Osteoblast (primary cell): Measurements from ENCODE around the gene TLR10. TPM values are rescaled to one million over a fixed set of nuclear protein-coding genes. Genes with fewer than 3 reads are reported as not detected.

Experiments used
- DNase-seq: peaks from one replicate; pipeline ENCODE4 v3.0.0; 2011; ENCODE audit warnings: low spot score, mixed read lengths; ENCODE audit not compliant: insufficient read length; ENCODE audit errors: missing footprints
- H2AFZ ChIP-seq: 2 replicates; pipeline ENCODE4 v1.6.0; 2011; ENCODE audit warnings: mild to moderate bottlenecking, low read length
- H3K27ac ChIP-seq: 2 replicates; pipeline ENCODE4 v1.5.1; 2011; ENCODE audit warnings: mild to moderate bottlenecking, low read depth, low read length, moderate library complexity
- H3K27me3 ChIP-seq: 2 replicates; pipeline ENCODE4 v1.6.0; 2012; ENCODE audit warnings: mild to moderate bottlenecking, control low read depth, inconsistent platforms, low read length, moderate library complexity; ENCODE audit not compliant: insufficient read depth
- H3K36me3 ChIP-seq: 2 replicates; pipeline ENCODE4 v1.5.1; 2011; ENCODE audit warnings: mild to moderate bottlenecking, low read length, control low read depth, moderate library complexity; ENCODE audit not compliant: insufficient read depth
- H3K4me1 ChIP-seq: 2 replicates; pipeline ENCODE4 v1.5.1; 2011; ENCODE audit warnings: mild to moderate bottlenecking, low read length, control low read depth, moderate library complexity; ENCODE audit not compliant: insufficient read depth
- H3K4me2 ChIP-seq: 2 replicates; pipeline ENCODE4 v1.6.0; 2011; ENCODE audit warnings: mild to moderate bottlenecking, low read length; ENCODE audit not compliant: insufficient read depth
- H3K4me3 ChIP-seq: fragments of 200-600 bp; sonication (generic); 3 replicates; pipeline ENCODE4 v1.5.1; 2012; ENCODE audit warnings: mild to moderate bottlenecking, low read length, inconsistent platforms; ENCODE audit not compliant: insufficient read depth
- H3K79me2 ChIP-seq: 2 replicates; pipeline ENCODE4 v1.6.0; 2012; ENCODE audit warnings: mild to moderate bottlenecking, low read length, control low read depth, inconsistent platforms; ENCODE audit not compliant: insufficient read depth
- H3K9me3 ChIP-seq: 2 replicates; pipeline ENCODE4 v1.5.1; 2011; ENCODE audit warnings: low read depth, low read length, control low read depth
- H4K20me1 ChIP-seq: 2 replicates; pipeline ENCODE4 v1.6.0; 2012; ENCODE audit warnings: mild to moderate bottlenecking, low read length, control low read depth; ENCODE audit not compliant: insufficient read depth
- total RNA-seq: library from RNA; depleted of rRNA; stranded (reverse); fragments of >200 nt; gene quantifications from 2 replicates; pipeline ENCODE4 v1.2.3, GENCODE V29; 2012
- TF ChIP-seq, protein P1 (sequence below): IDR thresholded peaks from 2 replicates; pipeline ENCODE4 v1.5.1; 2011; ENCODE audit warnings: mild to moderate bottlenecking, low read depth, low read length, moderate library complexity; ENCODE audit errors: extremely low read depth

Gene TLR10
- total RNA-seq, 1 donor: not detected

DNA sequence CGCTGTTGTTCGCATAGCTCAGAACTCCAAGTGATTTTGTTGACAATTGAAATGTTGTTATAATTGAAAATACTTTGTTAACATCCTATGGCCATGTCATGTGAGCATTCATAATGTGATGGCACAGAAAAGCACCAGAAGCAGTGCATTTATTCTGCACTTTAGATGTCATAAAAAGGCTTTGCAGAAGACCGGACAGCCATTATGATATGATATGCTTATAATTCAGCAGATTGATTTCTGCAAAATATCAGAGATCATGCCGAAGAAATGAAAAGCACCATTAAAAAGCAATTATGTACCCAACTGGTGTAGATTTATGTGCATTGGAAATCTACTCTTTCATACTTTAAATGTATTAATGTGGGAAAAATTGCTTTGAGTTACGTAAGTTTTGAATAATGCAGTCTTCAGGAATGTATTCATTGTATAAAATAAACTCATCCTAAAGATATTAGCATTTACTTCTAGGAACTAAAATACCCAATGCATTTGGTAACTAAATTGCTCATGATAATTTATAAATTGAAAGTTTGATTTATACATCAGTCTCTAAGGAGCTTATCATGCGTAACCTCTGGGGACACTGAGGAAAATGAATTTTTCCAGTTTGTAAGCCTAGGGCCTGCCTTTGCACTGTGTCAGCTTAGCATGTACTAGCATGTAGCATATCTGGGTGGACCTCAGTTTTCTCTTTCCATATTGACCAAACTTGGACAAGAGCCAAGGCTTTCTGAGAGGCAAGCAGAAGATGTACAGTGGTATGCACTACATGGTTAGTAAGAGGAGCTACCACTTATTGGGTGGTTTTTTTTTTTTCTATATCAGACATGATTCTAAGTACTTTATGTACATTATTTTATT lies 43.6 kb downstream of the TLR10 start:
- H3K79me2 ChIP-seq: no peaks in the 10 kb centered on the region
- H3K27ac ChIP-seq: no peak overlapping the region
- no peak overlapping the region for H3K4me2 ChIP-seq
- DNase-seq: no peak
- no peak overlapping the region for H3K4me3 ChIP-seq
- no peaks in the 10 kb centered on the region for H3K9me3 ChIP-seq
- H2AFZ ChIP-seq: no peak overlapping the region
- TF ChIP-seq, protein P1, sequence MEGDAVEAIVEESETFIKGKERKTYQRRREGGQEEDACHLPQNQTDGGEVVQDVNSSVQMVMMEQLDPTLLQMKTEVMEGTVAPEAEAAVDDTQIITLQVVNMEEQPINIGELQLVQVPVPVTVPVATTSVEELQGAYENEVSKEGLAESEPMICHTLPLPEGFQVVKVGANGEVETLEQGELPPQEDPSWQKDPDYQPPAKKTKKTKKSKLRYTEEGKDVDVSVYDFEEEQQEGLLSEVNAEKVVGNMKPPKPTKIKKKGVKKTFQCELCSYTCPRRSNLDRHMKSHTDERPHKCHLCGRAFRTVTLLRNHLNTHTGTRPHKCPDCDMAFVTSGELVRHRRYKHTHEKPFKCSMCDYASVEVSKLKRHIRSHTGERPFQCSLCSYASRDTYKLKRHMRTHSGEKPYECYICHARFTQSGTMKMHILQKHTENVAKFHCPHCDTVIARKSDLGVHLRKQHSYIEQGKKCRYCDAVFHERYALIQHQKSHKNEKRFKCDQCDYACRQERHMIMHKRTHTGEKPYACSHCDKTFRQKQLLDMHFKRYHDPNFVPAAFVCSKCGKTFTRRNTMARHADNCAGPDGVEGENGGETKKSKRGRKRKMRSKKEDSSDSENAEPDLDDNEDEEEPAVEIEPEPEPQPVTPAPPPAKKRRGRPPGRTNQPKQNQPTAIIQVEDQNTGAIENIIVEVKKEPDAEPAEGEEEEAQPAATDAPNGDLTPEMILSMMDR: no peak
- H3K4me1 ChIP-seq: no peaks in the 10 kb centered on the region
- H3K27me3 ChIP-seq: no peaks in the 10 kb centered on the region
- no peaks in the 10 kb centered on the region for H3K36me3 ChIP-seq
- no peaks in the 10 kb centered on the region for H4K20me1 ChIP-seq

DNA sequence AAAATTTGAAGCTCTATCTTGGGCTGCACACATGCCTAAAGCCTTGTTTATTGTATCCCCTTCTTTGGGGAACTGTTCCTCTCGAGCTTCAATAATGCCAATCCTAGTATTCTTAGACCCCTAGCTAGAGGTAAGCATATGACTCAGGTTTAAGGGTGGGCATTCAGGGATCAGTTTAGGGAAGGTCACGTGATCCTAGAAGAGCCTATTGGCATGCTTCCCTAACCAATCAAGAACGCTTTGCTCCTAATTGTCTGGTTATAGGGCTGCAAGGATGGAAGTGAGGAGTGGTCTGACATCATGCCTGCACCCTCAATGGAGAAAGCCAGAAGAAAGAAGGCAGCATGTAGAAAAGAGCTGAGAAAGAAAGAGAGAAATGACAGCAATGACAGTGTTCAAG lies 46.9 kb downstream of the TLR10 start:
- Histone ChIP-seq H2AFZ (no peak overlapping the region), H3K27me3 (no peaks in the 10 kb centered on the region), H3K9me3 (no peaks in the 10 kb centered on the region), H3K36me3 (no peaks in the 10 kb centered on the region), H3K4me3 (no peak overlapping the region), H4K20me1 (no peaks in the 10 kb centered on the region), H3K4me1 (peaks cover 2% of the 10 kb centered on the region), H3K79me2 (no peaks in the 10 kb centered on the region), H3K27ac (no peak overlapping the region), H3K4me2 (no peak overlapping the region)
- no peak for DNase-seq
- TF ChIP-seq, protein P1: no peak

DNA sequence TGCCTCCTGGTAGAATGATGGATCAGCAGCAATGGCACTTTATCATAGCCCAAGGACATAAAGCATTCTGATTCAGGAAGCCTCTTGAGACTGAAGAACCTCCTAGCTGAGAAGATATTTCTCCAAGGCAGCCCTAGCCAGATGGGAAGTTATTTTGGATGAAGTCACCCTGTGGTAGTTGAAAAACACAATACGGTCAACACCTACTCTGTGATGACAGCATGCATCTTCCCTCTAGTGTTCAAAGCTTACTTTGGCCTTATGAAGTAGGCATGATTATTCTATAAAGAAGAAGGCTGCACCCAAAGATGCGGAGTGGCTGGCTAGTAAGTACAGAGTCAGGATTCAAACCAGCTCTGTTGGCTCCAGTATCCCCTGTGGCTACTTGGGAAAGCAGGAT lies 47.9 kb downstream of the TLR10 start:
- Histone ChIP-seq H2AFZ (no peak overlapping the region), H3K36me3 (no peaks in the 10 kb centered on the region), H3K9me3 (no peaks in the 10 kb centered on the region), H3K4me2 (no peak overlapping the region), H3K4me1 (peaks cover 7% of the 10 kb centered on the region), H3K79me2 (no peaks in the 10 kb centered on the region), H3K4me3 (no peak overlapping the region), H3K27me3 (no peaks in the 10 kb centered on the region), H4K20me1 (no peaks in the 10 kb centered on the region), H3K27ac (no peak overlapping the region)
- TF ChIP-seq, protein P1: no peak
- DNase-seq: no peak

DNA sequence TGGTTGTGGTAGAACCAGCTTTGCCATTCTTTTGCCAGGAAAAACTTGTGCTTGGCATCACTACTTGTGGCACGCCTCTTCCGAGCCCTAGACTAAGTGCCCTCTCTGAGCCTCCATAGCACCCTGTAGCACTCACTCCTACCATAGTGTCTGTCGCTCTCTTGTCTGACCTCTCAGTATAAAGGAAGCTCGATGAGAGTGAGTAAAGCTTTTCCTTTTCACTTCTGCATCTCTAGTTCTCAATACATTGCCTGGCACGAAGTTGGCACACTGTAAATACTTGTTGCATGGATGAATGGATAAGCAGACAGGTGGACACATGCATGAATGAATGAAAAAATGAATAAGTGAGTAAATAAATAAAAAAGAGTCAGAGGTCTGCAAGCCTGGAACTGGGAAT lies 48.3 kb downstream of the TLR10 start:
- TF ChIP-seq, protein P1: no peak
- H2AFZ ChIP-seq: no peak overlapping the region

More for the DNA sequence above, 48.3 kb downstream of the TLR10 start:
- Histone ChIP-seq H3K27ac (no peak overlapping the region), H3K9me3 (no peaks in the 10 kb centered on the region), H3K36me3 (no peaks in the 10 kb centered on the region), H3K79me2 (no peaks in the 10 kb centered on the region), H3K4me1 (peaks cover 7% of the 10 kb centered on the region), H3K27me3 (no peaks in the 10 kb centered on the region), H4K20me1 (no peaks in the 10 kb centered on the region), H3K4me3 (no peak overlapping the region), H3K4me2 (no peak overlapping the region)
- no peak for DNase-seq
